Activated CD8-positive, alpha-beta memory T cell treated with anti-CD3 and anti-CD28 coated beads, Interleukin-2, amount 50 U/mL, for 1 hour (primary cell): ENCODE results near the gene ABCD4.

Source experiments
- DNase-seq: peaks from one replicate; pipeline ENCODE4 v3.0.0-alpha.2; 2020; ENCODE audit errors: extremely low read depth

Gene ABCD4

DNA sequence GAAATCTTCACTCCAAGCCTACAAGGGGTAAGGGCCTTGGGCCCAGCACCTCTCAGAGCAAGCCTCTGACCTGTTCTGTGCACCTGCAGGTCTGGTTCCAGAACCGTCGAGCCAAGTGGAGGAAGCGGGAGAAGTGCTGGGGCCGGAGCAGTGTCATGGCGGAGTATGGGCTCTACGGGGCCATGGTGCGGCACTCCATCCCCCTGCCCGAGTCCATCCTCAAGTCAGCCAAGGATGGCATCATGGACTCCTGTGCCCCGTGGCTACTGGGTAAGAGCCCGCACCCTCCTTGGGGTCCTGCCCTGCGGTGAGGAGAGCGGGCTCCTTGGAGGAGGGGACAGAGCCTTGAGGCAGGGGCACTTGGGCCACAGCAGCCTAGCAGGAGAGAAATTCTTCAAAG, 43.2 kb downstream of the ABCD4 start:
- DNase-seq, result no peak

- no peak for DNase-seq
These were observed 44.0 kb downstream of the ABCD4 start for GRCh38 chr14:74258764-74259035.

DNA sequence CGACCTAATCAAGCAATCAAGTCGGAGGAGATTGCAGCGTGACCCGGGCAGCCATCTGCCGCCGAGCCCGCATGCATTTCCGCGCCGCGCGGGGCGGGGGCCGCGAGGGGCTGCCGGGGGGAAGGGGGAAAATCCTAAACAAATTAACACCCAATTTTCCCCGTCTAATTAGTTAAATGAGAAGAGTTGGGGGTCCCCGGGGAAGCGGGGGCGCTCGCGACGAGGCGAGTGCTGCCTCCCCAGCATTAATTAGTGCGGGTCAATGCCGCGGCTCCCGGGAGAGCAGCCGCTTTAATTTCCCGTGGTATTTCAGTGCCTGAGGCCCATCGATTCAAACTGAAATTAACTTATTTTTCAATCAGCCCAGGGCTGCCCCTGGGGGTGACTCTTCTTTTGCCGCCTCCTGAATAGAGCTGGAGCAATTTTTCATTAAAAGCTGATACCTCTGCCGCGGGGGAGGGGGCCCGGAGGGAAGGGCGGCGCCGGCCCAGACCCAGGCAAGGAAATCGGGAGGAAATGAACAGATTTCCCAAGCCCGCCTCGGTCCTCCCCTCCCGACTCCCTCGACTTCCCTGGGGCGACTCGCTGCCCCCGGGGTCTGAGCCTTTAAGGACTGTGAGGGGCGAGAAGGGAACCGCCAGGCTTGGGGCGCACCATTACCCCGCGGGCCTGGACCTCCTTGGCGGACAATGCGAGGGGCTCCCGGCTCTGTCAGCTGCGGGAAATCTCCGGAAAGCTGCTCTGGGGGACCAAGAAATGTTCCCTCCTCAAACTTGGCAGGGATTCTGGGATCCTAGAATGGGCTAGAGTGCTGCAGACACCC, 44.6 kb downstream of the ABCD4 start:
- DNase-seq, result no peak

DNA sequence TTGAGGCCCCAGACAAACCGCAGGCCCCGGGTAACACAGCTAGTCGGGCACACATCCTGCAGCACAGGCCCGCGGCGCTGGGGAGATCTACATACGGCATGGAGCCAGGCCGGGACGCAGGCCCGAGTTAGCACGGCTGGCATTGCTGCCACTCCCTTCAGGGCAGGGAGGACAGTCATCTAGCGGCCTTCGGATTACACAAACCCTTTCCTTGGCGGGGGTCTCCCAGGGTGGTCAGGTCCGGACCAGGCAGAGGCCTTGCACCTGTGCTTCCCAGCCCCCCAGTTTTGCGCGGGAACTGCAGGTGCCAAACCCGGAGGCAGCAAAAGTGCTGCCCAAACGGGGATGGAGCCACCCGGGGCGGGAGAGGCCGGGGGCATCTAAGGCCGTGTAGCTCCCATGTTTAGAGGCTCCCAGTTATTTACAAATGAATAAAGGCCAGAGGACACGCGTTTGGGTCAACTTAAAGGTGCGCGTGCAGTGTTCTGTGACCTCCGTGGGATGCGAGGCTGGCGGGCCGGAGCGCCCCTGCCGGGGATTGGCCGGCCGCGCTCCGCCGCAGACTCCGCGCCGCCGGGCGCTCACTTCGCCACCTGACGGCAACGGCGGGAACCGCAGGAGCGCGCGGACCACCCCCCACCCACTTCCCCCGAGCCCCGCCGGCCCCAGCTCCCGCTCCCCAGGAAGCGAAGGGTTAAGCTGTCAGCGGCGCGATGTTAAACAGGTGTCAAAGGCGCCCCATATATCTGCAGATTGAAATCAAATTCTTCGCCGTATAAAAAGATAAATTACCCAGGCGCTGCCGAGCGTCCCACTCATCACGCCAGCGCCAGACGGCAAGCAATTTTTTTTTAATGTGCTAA, 45.4 kb downstream of the ABCD4 start:
- no peak for DNase-seq

DNA sequence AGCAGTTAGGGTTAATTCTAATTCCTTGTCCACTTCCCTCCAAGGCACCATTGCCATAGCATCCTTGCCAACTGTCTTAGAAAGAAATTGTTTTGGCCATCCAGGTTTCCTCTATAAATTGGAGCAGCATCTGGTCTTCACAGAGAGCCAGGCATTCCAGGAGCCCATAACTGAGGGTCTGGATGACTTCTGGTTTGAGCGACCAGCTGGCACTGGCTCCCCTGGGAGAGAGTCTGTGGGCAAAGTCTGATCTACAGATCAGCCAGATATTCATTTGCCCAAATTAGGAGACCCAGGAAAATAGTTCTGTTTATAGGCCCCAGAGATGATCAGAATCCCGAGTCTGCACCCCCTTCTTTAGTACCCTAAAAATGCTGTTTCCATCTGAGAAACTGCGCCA, 47.5 kb downstream of the ABCD4 start:
- DNase-seq, result no peak

- no peak for DNase-seq
These were observed 53.0 kb downstream of the ABCD4 start for GRCh38 chr14:74249433-74250375.

GRCh38 chr14:74248017-74248416, 54.7 kb downstream of the ABCD4 start:
- DNase-seq, result no peak

DNA sequence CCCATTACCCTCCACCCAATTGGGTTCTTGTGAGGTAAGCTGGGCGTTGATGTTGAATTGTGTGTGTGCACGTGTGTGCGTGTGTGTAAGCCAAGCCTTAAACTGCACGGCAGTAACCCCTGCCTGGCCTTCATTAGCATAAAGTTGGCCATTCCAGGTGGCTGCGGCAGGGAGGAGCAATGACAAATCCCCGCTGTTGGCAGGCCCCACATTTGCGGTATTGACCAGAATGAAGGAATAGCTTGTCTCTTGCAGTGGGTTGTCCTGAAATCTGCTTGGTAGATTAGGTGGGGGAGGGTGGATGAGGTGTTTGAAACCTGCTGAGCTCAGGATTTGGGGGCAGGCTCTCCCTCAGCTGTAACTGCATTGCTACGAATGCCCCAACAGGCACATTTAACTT, 56.2 kb downstream of the ABCD4 start:
- DNase-seq, result no peak

GRCh38 chr14:74245292-74245691, 57.4 kb downstream of the ABCD4 start:
- DNase-seq, result no peak

- DNase-seq, result no peak
These were observed 58.6 kb downstream of the ABCD4 start for GRCh38 chr14:74244115-74244514.

- DNase-seq, result no peak
These were observed 59.7 kb downstream of the ABCD4 start for GRCh38 chr14:74243051-74243450.

DNA sequence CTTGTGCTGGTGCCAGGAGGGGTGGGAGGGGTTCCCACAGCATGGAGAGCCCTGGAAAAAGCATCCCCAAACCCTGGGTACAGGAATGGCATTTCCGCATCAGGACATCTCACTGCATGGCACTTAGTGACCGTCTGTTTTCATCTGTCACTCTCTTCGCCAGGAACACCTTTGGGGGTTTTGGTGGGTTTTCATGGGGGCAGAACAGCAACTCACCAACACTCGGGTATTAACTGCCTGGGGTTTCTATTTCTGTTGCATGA, 60.0 kb downstream of the ABCD4 start:
- no peak for DNase-seq

DNA sequence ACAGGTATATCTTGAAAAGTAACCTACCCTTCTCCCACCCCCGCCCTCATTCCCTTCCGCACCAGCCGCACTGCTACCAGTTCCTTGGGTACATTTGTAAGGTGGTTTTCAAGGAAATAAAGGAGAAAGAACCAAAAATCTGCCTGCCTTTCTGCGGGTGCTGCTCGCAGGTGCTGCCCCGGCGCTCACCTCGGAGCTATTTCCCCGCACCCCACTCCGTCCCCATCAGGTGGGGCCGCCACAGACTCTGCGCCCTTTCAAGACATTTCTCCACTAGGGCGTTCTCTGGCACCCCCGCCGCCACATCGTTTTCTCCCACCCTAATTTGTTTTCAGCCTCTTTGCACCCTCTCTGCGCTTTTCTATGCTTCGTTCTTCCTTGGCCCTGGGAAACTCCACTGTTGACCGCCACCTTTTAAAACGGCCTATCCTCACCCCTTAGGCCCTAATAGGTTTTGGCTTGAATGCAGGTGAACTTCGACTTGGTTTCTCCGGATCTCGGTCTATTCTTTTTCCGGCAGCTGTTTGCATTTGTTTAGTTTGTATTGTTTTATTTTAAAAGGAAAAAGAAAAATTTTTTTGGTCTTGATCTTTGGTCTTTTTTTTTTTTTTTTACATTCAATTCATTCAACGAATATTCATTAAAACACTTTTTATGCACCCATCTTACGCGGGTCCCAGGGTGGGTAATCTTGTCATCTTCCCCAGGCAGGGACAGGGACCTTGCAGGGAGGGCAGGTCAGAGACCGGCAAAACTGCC, 60.5 kb downstream of the ABCD4 start:
- DNase-seq, result no peak

DNA sequence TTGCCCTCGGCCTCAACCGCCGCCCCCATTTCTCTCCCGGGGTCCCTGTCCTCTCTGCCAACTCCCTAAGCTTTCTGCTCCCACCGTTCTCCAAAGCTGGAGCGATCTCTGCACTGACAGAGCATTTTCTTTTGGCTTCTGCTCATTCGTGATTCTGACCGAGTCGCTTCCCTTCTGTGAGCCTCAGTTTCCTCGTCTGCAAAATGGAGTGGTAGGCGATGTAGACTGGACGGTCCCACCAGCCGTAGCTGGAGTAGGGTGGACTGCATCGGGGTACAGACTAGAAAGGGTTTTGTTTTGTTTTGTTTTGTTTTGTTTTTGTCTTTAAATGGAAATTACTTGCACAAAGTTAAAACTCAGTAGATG, 61.1 kb downstream of the ABCD4 start:
- DNase-seq, result no peak

GRCh38 chr14:74240794-74241651, 61.7 kb downstream of the ABCD4 start:
- no peak for DNase-seq

- DNase-seq, result no peak
These were observed 62.6 kb downstream of the ABCD4 start for GRCh38 chr14:74239848-74240793.

- DNase-seq, result no peak
These were observed 63.5 kb downstream of the ABCD4 start, which contains the start of gene VSX2 for GRCh38 chr14:74238974-74239847. Gene VSX2, plus strand, starts transcription at chr14:74239449. Its CDS starts 113 bp downstream, at chr14:74239562.

DNA sequence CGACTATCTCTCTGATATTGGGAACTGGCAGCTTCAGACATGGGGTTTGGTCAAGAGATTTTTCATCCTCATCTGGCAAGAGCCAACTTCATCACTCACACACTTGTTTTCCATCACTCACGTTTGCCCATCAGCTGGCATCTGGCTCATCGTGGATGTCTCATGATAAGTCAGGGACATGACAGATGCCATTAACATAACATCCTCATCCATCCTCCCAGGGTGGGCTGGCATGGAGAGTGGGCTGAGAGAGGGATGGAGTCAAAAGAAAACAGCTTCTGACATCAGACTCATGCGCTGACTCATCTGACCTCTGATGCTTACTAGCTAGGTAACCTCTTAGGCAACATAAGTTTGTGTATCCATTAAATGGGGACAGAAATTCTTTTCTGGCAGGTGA, 65.3 kb downstream of the ABCD4 start:
- no peak for DNase-seq
